Activated naive CD8-positive, alpha-beta T cell treated with anti-CD3 and anti-CD28 coated beads, Interleukin-2, amount 50 U/mL, for 16 hours (primary cell): ENCODE measurements around the gene B3GAT2.

Experiments
- DNase-seq: peaks from one replicate; pipeline ENCODE4 v3.0.0-alpha.2; 2020; ENCODE audit warnings: low read depth, low spot score

Gene B3GAT2

GRCh38 chr6:70843328-70843918 lies 113.4 kb downstream of the B3GAT2 start:
- no peak for DNase-seq

GRCh38 chr6:70842541-70842940 lies 114.3 kb downstream of the B3GAT2 start:
- no peak for DNase-seq

- no peak for DNase-seq
These were observed 115.7 kb downstream of the B3GAT2 start for GRCh38 chr6:70841112-70841511.

- DNase-seq, result no peak
These were observed 117.3 kb downstream of the B3GAT2 start for GRCh38 chr6:70839286-70840266.

- DNase-seq, result no peak
These were observed 118.0 kb downstream of the B3GAT2 start for GRCh38 chr6:70838907-70839285.

- DNase-seq, result no peak
These were observed 122.3 kb downstream of the B3GAT2 start for GRCh38 chr6:70834520-70834919.

GRCh38 chr6:70831427-70831826 lies 125.4 kb downstream of the B3GAT2 start:
- no peak for DNase-seq

- no peak for DNase-seq
These were observed 133.2 kb downstream of the B3GAT2 start for GRCh38 chr6:70823651-70824050.

- DNase-seq, result no peak
These were observed 135.1 kb downstream of the B3GAT2 start for GRCh38 chr6:70821751-70822150.

GRCh38 chr6:70820778-70821177 lies 136.1 kb downstream of the B3GAT2 start:
- DNase-seq, result no peak

- DNase-seq, result no peak
These were observed 137.2 kb downstream of the B3GAT2 start for GRCh38 chr6:70819646-70820045.

- DNase-seq, result no peak
These were observed 143.0 kb downstream of the B3GAT2 start for GRCh38 chr6:70813885-70814284.

- DNase-seq, result no peak
These were observed 145.1 kb downstream of the B3GAT2 start for GRCh38 chr6:70811788-70812187.
